Measurements from ENCODE around the gene ATP6AP1.

DNA sequence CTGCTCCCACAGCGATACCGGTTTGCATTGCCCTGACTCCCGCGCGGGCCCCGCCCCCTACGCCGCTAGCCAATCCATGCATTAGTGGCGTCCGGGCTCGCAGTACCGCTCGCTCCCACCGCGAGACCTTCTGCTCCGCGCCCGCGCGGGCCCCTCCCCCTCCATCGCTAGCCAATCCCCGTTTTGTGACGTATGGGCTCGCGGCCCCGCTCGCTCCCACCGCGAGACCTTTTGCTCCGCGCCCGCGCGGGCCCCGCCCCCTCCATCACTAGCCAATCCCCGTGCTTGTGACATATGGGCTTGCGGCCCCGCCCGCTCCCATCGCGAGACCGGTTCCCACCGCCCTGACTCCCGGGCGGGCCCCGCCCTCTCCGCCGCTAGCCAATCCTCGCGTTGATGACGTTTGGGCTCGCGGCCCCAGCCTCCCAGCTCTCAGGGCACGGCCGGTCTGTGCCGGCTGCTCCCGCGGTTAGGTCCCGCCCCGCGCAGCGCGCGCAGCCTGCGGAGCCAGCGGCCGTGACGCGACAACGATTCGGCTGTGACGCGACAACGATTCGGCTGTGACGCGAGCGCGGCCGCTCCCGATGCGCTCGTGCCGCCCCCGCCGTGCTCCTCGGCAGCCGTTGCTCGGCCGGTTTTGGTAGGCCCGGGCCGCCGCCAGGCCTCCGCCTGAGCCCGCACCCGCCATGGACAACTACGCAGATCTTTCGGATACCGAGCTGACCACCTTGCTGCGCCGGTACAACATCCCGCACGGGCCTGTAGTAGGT lies 49.5 kb upstream of the ATP6AP1 start, which contains the start of gene EMD:
- TF ChIP-seq POLR2A (IDR thresholded peaks at IDR 0.05) = peak; percentile 75
- TF ChIP-seq, protein P1, sequence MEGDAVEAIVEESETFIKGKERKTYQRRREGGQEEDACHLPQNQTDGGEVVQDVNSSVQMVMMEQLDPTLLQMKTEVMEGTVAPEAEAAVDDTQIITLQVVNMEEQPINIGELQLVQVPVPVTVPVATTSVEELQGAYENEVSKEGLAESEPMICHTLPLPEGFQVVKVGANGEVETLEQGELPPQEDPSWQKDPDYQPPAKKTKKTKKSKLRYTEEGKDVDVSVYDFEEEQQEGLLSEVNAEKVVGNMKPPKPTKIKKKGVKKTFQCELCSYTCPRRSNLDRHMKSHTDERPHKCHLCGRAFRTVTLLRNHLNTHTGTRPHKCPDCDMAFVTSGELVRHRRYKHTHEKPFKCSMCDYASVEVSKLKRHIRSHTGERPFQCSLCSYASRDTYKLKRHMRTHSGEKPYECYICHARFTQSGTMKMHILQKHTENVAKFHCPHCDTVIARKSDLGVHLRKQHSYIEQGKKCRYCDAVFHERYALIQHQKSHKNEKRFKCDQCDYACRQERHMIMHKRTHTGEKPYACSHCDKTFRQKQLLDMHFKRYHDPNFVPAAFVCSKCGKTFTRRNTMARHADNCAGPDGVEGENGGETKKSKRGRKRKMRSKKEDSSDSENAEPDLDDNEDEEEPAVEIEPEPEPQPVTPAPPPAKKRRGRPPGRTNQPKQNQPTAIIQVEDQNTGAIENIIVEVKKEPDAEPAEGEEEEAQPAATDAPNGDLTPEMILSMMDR (IDR thresholded peaks at IDR 0.05) = peak in 1 of 3 experiments; percentile 4

All from testis (tissue), 2 donors.